Ishikawa (cell line): ENCODE measurements around the gene ANKRD35.

Experiments
- CEBPB ChIP-seq: IDR thresholded peaks from 2 replicates; pipeline ENCODE4 v1.6.1; 2012
- CREB1 ChIP-seq: IDR thresholded peaks from 2 replicates; pipeline ENCODE4 v1.6.1; 2012; ENCODE audit warnings: low read depth
- EGR1 ChIP-seq: IDR thresholded peaks from 2 replicates; pipeline ENCODE4 v1.6.1; 2012
- EP300 ChIP-seq: IDR thresholded peaks from 2 replicates; pipeline ENCODE4 v1.6.1; 2012; ENCODE audit warnings: borderline replicate concordance
- FOXM1 ChIP-seq: IDR thresholded peaks from 2 replicates; pipeline ENCODE4 v1.6.1; 2012; ENCODE audit warnings: low read depth, borderline replicate concordance
- NFIC ChIP-seq: IDR thresholded peaks from 2 replicates; pipeline ENCODE4 v1.6.1; 2012
- RAD21 ChIP-seq: IDR thresholded peaks from 2 replicates; pipeline ENCODE4 v1.6.1; 2012; ENCODE audit warnings: low read depth
- TAF1 ChIP-seq: IDR thresholded peaks from 2 replicates; pipeline ENCODE4 v1.6.1; 2012; ENCODE audit warnings: low read depth, mild to moderate bottlenecking
- TCF12 ChIP-seq: IDR thresholded peaks from 2 replicates; pipeline ENCODE4 v1.6.1; 2012; ENCODE audit warnings: low read depth
- TEAD4 ChIP-seq: IDR thresholded peaks from 2 replicates; pipeline ENCODE4 v1.6.1; 2012
- YY1 ChIP-seq: IDR thresholded peaks from 2 replicates; pipeline ENCODE4 v1.6.1; 2012; ENCODE audit warnings: low read depth
- ZBTB7A ChIP-seq: IDR thresholded peaks from 2 replicates; pipeline ENCODE4 v1.6.1; 2012; ENCODE audit warnings: low read depth
- TF ChIP-seq, protein P1 (sequence below): IDR thresholded peaks from 2 replicates; pipeline ENCODE4 v1.6.1; 2012
- TF ChIP-seq, protein P2 (sequence below): IDR thresholded peaks from 2 replicates; pipeline ENCODE4 v1.6.1; 2012
- TF ChIP-seq, protein P3 (sequence below): IDR thresholded peaks from 2 replicates; pipeline ENCODE4 v1.6.1; 2012; ENCODE audit warnings: low read depth, mild to moderate bottlenecking

ANKRD35 gene

DNA sequence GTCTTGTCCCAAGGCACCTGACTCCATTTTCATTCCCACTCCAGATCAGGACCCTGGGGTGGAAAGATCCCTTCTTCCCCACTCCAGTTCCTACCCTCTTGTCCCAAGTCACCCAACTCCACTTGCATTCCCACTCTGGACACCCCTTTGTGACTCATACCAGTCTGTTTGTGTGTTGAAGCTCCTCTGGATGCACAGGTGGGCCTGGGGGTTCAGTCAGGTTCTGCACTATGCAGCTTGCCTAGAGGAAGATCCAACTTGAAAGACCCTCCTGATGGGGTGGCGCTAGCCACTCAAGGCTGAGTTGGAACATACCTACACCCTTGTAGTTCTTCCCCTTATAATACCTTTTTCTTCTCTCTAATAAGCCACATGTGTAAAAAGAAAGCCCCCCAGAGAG is 9.8 kb upstream of the ANKRD35 start:
- TF ChIP-seq CREB1 (no peak), EGR1 (no peak), TCF12 (no peak), TAF1 (no peak), NFIC (no peak), CEBPB (no peak), TEAD4 (no peak)
- TF ChIP-seq, protein P1, sequence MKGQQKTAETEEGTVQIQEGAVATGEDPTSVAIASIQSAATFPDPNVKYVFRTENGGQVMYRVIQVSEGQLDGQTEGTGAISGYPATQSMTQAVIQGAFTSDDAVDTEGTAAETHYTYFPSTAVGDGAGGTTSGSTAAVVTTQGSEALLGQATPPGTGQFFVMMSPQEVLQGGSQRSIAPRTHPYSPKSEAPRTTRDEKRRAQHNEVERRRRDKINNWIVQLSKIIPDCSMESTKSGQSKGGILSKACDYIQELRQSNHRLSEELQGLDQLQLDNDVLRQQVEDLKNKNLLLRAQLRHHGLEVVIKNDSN, result no peak

DNA sequence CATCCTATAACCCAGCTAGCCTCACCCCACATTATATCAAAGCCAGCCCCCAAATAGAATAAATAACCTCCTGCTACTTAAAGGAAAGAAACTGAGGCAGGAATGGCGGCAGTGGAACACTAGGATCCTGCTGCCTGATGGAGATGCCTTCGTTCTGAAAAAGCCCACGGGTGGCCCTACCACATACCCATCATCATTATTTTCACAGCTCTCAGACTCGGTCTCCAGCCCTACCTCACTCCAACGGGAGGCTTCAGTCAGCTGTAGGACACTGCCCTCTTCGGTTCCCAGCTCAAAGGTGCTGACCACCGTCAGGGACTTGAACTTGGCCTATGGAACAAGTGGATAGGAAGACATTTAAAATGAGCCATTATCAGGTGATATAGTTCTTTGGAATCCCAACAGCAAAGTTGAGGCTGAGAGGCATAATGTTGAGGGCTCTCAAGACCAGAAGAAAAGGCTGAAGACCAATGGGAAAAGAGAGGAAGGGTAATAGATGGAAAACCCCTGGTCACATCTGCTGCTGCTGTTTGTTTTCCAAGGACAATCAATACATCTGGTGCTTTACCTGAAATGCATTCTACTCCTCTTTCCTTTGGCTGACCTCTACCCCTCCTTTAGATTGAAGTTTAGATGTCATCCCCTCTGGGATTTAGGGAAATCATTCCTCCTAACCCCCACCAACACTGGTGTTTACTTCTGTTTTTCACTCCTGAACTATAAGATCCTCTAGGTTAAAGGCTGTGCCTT is 7.8 kb upstream of the ANKRD35 start:
- TF ChIP-seq ZBTB7A, result no peak
- TF ChIP-seq, protein P2, sequence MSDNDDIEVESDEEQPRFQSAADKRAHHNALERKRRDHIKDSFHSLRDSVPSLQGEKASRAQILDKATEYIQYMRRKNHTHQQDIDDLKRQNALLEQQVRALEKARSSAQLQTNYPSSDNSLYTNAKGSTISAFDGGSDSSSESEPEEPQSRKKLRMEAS, result no peak
- no peak for TF ChIP-seq EP300
- no peak for TF ChIP-seq CREB1
- no peak for TF ChIP-seq YY1
- no peak for TF ChIP-seq TAF1
- no peak for TF ChIP-seq NFIC
- TF ChIP-seq TCF12, result no peak

DNA sequence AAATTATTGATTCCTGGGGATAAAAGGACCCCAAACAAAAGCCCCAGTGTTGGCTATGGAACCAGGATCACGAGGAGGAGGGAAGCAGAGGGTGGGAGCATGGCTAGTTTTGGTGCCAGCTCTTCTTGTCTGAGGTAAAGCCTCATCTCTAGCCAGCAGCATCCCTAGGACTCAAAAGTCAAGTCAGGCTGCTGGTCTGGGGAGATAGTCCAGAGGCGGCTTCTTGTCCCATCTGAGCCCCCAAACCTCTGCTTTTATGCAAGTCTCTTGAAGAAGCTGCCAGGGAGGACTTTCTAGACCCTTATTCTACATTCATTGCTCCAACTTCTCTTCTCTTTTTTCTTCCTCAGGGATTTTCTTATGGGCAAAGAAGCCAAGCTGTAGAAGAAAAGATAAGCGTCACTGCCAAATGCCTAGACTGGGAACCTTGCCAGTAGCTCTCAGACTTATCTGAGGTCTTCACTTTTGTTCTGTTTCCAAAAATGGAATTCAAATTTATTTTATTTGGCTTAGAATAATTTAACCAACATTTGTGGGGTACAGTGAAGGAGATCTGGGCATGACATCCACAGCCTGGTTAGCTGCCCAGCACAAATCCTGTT is 6.9 kb upstream of the ANKRD35 start:
- TF ChIP-seq FOXM1 (no peak), CEBPB (no peak), TEAD4 (no peak), RAD21 (no peak), EGR1 (no peak), EP300 (no peak), NFIC (no peak), CREB1 (no peak), ZBTB7A (no peak), TAF1 (no peak), YY1 (no peak), TCF12 (no peak)
- TF ChIP-seq, protein P2, result no peak
- TF ChIP-seq, protein P3, sequence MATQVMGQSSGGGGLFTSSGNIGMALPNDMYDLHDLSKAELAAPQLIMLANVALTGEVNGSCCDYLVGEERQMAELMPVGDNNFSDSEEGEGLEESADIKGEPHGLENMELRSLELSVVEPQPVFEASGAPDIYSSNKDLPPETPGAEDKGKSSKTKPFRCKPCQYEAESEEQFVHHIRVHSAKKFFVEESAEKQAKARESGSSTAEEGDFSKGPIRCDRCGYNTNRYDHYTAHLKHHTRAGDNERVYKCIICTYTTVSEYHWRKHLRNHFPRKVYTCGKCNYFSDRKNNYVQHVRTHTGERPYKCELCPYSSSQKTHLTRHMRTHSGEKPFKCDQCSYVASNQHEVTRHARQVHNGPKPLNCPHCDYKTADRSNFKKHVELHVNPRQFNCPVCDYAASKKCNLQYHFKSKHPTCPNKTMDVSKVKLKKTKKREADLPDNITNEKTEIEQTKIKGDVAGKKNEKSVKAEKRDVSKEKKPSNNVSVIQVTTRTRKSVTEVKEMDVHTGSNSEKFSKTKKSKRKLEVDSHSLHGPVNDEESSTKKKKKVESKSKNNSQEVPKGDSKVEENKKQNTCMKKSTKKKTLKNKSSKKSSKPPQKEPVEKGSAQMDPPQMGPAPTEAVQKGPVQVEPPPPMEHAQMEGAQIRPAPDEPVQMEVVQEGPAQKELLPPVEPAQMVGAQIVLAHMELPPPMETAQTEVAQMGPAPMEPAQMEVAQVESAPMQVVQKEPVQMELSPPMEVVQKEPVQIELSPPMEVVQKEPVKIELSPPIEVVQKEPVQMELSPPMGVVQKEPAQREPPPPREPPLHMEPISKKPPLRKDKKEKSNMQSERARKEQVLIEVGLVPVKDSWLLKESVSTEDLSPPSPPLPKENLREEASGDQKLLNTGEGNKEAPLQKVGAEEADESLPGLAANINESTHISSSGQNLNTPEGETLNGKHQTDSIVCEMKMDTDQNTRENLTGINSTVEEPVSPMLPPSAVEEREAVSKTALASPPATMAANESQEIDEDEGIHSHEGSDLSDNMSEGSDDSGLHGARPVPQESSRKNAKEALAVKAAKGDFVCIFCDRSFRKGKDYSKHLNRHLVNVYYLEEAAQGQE, result no peak
- TF ChIP-seq, protein P1, result no peak

DNA sequence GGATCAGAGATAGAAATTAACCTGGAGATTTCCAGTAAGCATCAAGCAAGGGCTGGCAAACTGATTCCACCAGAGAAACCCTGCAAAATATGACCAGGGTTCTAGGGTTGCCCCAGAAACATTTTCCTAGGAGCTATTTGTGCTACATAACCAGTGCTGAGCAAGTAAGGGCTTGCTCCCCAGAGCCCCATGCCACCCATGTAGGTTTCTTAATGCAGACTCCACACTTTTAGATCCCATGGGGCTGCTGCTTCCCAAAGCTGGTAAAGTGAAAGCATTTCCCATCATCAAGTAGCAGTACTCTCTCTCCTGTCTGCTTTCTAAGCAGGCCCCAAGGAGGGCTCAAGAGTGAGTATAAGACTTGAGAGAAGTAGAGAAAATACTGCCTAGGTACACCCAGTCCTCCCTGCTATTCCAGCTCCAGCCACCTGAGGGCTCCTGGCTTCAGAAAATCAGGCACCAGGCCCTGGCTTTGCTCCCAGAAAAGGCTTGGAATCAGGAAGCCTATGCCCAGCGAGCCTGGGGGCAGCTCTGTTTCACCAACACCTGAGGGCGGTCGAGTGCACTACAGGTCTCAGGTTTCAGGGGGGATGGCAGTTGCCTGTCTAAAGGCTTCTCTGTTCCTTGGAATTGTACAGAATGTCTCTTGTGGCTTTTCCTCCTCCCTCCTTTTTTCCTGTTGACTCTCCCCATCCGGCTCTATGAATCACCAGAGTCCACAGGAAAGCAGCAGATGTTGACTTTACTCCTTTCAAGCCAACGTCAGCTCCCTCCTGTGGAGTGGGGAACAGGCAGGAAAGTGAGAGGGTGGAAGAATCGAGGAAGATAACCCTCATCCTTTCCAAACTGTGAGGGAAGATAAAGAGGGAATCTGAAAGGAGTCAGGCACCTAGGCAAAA is 6.2 kb upstream of the ANKRD35 start:
- TF ChIP-seq RAD21 (peak; percentile 93), FOXM1 (no peak; the same call in 1 of the 2 replicates), EGR1 (no peak), NFIC (peak; percentile 86), TCF12 (peak; percentile 51), EP300 (peak; percentile 55; the same call in 1 of the 2 replicates), TAF1 (no peak), ZBTB7A (0 out of 2 replicates have a peak, but pooled peaks have one; percentile 35), CEBPB (no peak), TEAD4 (0 out of 2 replicates have a peak, but pooled peaks have one; percentile 31), CREB1 (no peak), YY1 (peak; percentile 28; the same call in 1 of the 2 replicates)
- TF ChIP-seq, protein P3, result no peak
- TF ChIP-seq, protein P1, result no peak
- TF ChIP-seq, protein P2, result peak; percentile 38; the same call in 1 of the 2 replicates
